ENCODE results near the gene JDP2.
"Not testable (repeated sequence)": the region's sequence is repeated elsewhere in the genome, so short reads cannot be mapped to it uniquely, and the experiment has no call there.

The JDP2 gene, protein sequence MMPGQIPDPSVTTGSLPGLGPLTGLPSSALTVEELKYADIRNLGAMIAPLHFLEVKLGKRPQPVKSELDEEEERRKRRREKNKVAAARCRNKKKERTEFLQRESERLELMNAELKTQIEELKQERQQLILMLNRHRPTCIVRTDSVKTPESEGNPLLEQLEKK

DNA sequence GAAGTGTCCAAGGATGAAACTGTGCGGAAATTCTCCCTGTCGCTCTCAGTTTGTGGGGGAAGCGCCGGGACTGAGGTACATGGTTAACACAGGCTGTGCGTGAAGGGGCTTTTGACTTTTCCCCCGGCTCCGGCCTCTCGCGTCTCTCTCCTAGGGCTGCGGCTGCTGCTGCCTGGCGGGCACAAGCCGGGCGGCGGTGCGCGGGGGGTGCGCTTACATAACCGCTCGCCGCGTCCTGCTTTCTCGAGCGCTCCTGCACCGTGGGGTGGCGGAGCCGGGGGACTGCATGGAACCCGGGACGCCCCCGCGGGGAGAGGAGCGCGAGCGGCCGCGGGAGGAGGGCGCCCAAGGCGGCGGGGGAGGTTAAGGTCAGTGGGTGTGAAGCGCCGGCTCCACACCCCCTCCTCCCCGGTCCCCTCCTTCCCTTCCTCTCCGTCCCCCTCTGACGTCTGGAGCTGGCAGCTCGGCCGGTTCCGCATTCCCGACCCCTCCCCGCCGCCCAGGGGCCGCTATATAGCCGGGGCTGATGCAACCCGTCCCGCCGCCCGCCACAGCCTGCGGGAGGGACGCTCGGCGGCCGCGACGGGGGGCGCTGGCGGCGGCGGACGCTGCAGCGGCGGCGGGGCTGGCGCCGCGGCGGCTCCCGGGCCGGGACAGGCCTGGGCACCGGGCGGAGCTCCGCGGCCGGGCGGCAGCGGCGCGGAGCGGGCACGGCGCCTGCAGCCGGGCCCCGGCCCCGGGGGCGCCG is at the start of gene JDP2:
Gene JDP2 (plus strand): TSS at position 541 of the 748 bp plus-strand sequence. CDS start 9,899 bp downstream, outside the sequence.
- DNase-seq, result peak; percentile 16

DNA sequence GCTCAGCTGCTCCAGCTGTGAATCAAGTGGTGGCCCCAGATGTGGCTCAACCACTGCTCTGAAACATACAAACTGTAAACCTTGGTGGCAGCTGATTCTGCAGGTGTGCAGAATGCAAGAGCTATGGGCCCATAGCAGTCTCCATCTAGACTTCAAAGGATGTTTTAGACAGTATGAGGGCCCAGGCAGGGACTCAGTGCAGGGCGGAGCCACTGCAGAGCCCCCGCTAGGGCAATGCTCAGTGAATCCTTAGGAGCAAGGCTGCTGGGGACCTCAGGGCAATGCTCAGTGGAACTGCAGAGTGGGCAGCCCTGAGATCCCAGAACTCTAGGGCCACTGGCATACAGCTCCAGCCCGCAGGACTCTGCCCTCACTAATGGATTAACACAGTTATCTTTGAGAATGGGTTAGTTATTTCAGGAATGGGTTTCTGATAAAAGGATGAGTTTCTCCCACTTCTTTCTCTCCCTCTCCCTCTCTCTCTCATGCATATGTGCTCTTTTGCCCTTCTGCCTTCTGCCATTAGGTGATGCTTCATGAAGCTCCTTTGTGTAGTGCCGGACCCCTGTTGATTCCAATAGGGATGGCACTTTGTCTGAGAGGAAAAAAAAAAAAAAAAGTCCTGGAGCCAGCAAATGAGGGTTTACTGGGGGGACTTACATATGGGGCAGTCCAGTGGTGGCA is 48.4 kb upstream of the JDP2 start:
- DNase-seq, result no peak

DNA sequence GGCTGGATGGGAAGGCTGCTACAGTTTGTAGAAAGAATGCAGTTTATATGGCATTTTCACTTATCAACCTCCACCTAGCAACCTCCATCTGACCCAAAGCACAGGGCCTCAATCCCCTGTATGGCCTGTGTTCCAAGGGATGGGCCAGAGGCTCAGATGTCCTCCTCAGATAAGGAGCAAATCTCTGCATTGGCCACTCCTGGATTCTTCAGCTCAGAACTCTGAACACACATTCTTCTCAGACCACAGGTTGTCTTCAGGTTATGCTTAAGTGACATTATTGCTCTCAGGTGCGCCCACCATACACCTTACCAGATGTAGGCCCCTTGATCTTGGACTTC is 47.9 kb upstream of the JDP2 start:
- DNase-seq, result no peak

DNA sequence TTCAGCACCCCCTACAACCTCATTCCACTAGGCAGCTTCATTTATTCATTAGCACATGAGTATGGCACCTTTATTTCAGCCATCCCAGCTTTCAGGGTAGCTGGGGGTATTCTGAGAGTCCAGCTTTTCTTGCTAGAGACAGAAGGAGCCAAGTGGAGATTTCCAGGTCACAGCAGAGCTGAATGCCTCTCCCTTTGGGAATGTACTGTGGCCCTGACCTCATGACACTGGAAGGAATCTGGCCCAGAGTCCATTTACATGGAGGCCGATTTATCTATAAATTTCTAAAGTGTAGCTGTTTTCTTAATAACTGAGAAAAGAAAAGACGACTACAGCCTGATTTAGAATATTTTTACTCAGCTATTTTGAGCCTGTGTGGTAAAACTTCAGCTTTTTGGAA is 47.2 kb upstream of the JDP2 start:
- no peak for DNase-seq

DNA sequence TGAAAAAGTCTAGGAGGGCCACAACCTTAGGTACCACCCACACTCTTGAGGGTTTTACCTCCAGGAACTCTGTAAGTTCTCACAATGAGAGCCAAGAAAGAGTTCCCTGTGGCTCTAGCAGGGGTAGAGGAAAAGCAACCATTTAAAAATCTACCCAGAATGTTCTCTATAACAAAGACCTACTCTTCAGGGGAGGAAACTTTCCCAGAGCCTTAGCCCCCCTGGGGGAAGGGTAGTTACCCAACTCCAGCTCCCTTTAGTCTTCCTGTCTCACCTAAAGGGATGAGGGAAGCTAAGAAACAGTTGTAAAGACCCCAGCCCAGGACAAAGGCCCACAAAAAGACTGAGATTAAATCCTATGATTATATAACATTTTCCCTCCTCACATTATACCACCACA is 46.2 kb upstream of the JDP2 start:
- DNase-seq, result no peak

DNA sequence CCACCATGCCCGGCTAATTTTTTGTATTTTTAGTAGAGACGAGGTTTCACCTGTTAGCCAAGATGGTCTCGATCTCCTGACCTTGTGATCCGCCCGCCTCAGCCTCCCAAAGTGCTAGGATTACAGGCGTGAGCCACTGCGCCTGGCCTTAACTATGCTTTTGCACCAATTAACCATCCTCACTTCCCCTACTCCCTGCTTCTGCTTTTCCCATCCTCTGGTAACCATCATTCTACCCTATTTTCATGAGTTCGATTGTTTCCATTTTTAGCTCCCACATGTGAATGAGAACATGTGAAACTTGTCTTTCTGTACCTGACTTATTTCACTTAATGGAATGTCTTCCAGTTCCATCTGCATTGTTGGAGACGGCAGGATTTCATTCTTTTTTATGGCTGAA is 44.6 kb upstream of the JDP2 start:
- DNase-seq, result not testable (repeated sequence)

DNA sequence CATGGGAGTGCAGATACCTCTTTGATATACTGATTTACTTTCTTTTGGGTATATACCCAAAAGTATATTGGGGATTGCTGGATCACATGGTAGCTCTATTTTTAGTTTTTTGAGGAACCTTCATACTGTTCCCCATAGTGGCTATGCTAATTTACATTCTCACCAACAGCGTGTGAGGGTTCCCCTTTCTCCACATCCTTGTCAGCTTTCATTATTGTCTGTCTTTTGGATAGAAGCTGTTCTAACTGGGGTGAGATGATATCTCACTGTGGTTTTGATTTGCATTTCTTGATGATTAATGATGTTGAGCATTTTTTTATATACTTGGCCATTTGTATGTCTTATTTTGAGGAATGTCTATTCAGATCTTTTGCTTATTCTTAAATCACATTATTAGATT is 44.1 kb upstream of the JDP2 start:
- DNase-seq, result no peak

DNA sequence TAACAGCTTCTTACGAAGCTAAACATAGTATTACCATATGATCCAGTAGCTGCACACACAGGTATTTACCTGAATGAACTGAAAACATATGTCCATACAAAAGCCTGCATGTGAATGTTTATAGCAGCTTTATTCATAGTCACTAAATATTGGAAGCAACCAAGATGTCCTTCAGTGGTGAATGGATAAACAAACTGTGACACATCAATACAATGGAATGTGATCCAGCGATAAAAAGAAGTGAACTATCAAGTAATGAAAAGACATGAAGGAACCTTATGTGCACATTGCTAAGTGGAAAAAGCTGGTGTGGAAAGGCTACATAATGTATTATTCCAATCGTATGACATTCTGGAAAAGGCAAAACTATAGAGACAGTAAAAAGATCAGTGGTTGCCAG is 38.1 kb upstream of the JDP2 start:
- DNase-seq, result no peak

DNA sequence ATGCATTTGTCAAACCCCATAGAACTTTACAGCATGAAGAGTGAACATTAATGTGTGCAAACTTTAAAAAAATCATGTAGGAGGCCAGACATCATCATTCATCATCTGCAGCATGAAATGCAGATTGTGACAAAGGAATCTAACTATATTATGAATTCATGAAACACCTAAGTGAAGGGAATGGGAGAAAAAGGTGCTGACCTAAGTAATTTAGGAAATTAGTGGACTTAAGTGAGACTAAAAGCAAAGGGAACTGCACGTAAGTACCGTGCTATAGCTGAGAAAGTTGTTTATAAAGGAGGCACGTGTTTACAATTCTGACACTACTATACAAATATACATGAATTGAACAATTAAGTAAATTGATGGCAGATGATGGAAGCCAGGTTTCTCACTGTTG is 37.6 kb upstream of the JDP2 start:
- DNase-seq, result no peak

DNA sequence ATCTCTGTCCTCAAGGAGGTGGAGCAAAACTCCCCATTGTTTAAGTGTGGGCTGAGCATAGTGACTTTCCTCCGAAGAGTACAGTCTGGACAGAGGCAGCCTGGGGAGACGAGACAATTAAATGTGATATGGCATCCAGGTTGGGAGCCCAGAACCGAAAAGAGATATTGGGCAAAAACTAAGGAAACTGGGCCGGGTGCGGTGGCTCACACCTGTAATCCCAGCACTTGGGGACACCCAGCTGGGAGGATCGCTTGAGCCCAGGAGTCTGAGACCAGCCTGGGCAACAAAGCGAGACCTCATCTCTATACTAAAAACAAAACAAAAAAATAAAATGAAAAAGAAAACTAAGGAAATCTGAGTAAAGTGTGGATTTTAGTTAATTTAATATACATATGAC is 35.9 kb upstream of the JDP2 start:
- no peak for DNase-seq

DNA sequence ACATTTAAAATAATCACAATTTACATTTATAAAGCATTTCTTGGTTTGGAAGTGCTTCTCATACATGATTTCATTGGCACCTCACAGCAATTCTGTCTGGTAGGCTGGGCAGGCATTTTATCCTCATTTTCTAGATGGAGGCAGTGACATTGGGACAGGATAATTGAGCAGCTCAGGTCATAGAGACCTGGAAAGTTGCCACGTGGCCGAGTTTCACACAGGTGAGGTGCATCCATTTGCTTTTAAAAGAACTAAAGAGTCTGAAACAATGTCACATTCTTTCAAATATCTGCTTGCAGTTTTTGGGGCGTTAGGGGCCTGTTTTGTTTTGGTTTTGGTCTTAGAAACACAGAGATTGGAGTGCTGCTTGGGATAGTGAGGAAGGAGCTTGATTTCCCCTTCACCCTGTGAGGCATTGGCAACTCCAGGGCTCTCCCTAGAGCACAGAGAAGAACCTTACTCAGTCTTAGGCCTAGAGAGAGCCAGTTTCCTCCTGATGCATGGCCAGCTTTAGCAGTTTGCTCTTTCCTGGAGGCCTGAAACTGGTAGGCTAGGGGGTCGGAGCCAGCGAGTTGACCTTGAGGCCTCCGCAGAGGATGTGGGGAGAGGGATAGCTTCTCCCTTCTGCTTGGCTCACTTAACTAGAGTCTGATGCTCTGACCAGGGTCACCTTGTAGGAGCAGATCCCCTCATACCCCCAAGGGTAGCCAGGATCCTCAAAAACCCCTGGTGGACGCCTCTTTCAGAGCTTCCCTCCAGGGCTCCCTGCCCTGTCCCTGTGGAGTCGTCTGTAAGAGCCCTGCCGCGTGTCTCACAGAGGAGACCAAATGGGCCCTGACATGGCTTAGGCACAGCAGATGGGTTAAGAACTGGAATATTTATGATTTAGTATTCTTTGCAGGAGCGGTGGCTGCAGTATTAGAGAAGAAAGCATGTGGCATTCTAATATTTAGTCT is 34.9 kb upstream of the JDP2 start:
- DNase-seq, result no peak

DNA sequence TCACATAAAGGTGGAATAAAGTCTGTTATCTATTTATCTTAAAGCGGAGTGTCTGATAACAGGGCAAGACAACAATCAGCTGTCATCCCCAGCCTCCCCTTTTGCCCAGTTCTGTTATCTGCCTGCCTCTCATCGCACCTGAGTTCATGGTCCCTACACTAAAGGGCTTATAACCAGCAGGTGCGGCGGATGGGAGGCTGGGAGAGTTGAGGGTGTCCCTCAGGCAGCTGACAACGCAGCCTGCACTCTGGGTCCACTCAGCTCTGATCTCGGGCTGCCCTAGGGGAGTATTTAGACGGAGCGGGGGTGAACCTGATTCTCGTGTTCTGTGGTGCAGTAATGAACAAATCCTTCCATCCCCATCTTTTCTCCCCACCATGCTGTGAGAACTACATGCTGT is 34.0 kb upstream of the JDP2 start:
- DNase-seq, result no peak

DNA sequence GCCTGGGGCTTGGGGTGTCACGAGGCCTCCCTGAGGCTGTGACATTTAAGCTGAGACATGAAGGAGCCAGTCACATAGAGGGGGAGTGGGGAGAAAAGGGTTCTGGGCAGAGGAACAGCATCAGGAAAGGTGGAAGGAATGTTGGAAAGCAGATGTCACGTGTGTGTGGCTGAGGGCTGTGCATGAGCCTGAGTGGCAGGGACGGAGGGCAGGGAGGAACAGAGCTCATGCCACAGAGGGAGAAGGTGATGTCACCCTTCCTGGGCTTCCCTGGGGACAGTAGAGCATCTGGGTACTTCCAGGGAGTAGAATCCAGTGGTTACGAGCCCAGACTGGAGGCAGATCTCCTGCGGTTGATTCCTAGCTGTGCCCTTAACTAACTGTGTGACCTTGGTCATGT is 32.0 kb upstream of the JDP2 start:
- DNase-seq, result no peak

DNA sequence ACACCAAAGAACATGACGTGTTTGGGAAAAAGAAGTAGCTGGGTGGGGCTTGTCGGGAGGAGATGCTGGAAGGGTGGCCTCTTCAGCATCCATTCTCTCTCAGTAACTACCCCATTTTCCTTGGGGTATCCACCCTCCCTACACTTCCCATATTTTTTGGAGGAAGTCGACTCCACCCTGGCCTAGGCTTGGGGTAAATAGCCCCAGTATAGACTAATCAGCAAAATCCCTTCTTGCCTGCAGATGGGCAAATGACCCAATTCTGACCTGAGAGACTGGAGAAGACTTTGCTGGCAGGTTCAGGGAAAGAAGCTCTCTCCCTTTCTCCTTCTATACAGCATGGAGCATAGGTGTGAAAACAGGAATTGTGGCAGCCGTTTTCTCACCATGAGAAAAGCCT is 28.5 kb upstream of the JDP2 start:
- DNase-seq, result no peak

DNA sequence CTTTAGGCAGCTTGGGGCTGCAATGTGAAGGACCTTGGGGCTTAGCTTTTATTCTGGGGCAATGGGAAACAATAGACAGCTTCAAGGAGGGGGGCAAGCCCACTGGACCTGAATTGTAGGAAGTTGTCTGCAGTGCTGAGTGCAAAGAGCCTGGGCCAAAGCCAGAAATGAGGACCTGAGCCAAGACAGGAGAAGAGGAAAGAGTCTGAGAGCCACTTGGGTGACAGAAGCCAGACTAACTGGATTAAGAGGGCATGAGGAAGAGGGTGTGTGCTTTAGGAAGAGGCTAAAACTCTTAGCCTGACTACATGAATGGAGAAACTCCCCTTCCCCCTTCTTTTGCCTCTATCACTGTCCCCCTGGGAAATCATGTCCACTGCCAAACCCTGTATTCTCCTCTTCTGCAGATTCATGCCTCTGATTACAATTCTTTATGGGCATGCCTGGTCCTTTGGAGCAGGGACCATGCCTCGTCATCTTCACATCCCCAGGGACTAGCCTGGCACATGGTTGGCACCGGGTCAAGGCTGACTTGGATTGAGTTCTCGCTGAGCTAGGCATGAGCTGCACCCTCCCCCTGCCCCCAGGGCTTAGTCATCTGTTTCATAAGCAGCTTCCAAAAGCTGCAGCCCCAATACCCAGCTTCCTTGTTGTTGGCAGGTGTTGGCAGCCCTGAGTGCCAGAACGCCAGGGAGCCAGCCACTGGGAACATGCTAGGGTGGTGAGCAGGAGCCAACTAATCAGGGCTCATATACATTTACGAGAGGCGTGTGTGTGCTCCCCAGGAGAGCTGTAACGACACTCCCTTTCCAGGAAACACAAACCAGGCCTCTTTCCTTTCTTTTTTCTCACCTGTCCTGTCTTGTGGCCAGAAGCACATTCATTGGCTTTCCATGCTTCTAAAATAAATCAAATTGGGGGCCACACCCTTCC is 27.7 kb upstream of the JDP2 start:
- peak; percentile 90 for DNase-seq

DNA sequence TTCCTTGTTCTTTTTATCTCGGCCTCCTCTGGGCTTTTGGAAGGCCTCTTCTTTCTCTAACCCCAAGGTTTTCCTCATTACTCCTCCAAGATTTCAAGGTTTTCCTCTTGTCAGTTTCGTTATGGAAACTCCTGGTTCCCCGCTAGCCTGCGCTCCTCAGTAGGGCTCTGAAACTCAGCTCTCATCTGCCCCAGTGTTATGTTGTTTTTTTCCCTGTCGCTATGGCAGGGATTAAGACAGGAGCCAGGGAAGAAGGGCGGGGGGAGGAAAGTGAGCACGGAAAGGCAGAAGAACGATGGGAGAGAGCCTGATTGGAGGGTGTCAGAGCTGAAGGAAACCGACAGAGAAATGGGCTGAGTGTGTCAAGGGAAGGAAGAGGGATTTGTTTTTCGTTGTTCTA is 26.5 kb upstream of the JDP2 start:
- peak; percentile 18 for DNase-seq

DNA sequence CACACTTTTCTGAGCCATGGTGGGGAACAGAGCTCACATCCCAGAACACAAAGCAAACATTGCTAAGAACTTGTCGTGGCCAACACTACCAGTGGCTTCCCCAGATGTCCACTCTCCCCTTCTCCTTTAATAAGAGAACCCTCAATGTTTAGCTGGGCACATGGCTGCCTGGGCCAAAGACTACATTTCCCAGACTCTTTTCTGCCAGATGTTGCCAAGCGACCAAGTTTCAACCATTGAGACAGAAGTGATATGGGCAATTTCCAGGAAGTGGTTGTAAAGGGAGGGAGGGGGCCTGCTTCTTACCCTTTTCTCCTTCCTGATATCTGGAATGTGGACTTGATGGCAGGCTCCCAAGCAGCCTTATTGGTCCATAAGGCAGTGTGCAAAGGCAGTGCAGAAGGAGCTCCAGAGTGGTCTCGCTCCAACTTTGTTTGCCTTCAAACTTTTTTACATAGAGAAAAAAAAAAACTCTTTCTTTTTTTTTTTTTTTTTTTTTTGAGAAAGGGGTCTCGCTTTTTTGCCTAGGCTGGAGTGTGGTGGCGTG is 24.9 kb upstream of the JDP2 start:
- no peak for DNase-seq

DNA sequence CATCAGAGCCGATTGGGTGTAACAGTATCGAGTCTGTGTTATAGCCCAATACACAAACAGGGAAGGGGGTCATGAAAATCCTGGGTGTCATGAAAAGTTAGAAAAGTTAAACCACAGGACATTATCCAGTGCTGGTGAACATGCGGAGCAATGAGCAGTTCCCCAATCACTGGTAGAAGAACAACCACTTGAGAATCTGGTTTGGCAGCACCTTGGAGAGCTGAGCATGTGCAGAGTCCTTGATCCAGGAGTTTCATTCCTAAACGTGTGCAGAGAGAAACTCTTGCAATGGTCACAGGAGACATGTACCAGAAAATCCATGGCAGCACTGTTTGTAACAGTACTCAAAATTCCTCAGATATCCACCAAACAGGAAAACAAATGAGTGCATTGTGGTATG is 23.0 kb upstream of the JDP2 start:
- peak; percentile 31 for DNase-seq

DNA sequence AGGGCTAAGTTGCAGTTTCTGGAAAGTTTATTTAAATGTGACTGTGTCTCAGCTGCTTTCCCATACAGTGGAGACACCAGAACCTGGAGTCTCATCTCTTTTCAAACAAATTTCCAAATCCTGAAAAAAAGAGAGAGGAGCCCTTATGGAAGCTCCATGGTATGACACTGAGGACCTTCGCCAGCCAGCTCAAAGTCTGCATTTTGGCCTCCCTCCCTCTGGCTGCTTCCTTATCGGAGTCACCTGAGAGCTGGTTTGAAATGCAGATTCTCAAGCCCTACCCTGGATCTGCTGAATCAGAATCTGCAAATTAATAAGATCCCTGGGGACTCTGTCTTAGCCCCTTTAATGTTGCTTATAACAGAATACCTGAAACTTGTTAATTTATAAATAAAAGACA is 21.7 kb upstream of the JDP2 start:
- no peak for DNase-seq

DNA sequence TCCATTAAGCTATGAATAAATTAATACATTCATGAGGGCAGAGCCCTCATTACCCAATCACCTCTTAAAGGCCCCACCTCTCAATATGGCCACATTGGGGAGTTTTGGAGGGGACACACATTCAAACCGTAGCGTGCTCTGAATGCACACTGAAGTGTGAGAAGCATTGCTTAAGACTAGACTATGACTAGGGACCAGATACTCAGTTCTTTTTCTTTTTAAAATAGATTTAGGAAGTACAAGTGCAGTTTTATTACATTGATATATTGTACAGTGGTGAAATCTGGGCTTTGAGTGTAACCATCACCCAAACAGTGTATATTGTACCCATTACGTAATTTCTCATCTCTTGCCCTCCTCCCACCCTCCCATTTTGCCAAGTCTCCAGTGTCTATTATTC is 21.0 kb upstream of the JDP2 start:
- DNase-seq, result no peak

DNA sequence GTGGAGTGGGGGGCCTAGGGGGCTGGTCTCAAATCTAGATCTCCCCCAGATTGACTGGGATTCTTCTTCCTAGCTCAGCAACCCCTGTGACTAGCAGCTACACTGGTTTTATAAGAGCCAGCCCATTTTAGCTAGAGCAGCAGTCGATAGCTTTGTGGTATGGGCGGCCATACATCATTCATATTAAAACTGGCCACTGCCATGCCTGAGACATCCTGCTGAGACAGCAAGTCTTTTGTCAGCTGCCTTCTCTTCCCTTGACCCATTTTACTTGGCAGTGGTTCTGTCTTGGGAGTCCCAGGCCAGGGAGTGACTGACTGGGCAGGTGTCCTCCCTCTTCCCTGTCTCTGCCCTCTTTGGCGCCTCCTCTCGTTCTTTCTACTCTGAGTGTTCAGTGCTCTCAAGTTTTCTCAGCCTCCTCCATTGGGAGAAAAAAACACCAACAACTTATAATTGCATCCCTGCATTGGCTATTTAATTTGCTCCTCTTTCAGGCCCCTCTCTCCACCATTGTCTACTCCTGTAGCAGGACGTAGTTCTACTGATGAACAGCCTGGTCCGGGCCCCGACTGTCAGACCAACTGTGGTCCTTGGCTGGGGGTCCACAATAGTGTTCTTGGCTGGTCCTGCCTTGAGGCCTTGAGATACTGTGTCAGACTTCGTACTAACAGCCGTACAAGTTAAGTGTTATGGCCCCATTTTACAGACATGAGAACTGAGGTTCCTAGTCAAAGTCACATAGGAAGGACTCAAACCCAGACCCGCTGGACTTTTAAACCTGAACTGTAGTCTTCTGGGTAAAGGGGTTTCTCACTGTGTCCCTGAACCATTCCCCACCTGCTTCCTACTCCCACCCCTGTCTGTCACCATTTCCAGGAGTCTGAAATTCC is 18.3 kb upstream of the JDP2 start:
- DNase-seq, result peak; percentile 29
